ENCODE measurements around the gene TTC39A.

- TF ChIP-seq CTCF (IDR thresholded peaks at IDR 0.05) (no peak), POLR2AphosphoS5 (IDR thresholded peaks at IDR 0.05; ENCODE audit: low read depth, low read length) (no peak)
Measured at GRCh38 chr1:51326839-51327238, 3.5 kb downstream of the TTC39A start.

Data from Panc1 (cell line).